Epithelial cell of proximal tubule (primary cell): ENCODE results near the gene SHLD1. TPM values are rescaled to one million over a fixed set of nuclear protein-coding genes. Genes with fewer than 3 reads are reported as not detected.

ENCODE experiments used
- DNase-seq: peaks from one replicate; pipeline ENCODE4 v3.0.0-alpha.2; 2011; ENCODE audit warnings: low read depth
- H3K4me3 ChIP-seq: 2 replicates; pipeline ENCODE4 v1.5.1; 2011; ENCODE audit warnings: low read depth, mild to moderate bottlenecking, low read length
- CTCF ChIP-seq: conservative IDR thresholded peaks from 2 replicates; pipeline ENCODE4 v1.5.1; 2012; ENCODE audit warnings: low read depth, mild to moderate bottlenecking, low read length
- total RNA-seq: library from RNA; depleted of rRNA; stranded (reverse); fragments of >200 nt; gene quantifications from 2 replicates; pipeline ENCODE4 v1.2.3, GENCODE V29; 2015

SHLD1 gene
- total RNA-seq, 1 donor from 2014 or later = 1.3 TPM

- no peak for TF ChIP-seq CTCF
- no peak overlapping the region for H3K4me3 ChIP-seq
- no peak for DNase-seq
Observed at GRCh38 chr20:5821627-5822215, 71.5 kb downstream of the SHLD1 start.

GRCh38 chr20:5822569-5822968 lies 72.4 kb downstream of the SHLD1 start:
- no peak overlapping the region for H3K4me3 ChIP-seq
- TF ChIP-seq CTCF = no peak
- no peak for DNase-seq

- no peak overlapping the region for H3K4me3 ChIP-seq
- no peak for DNase-seq
- no peak for TF ChIP-seq CTCF
Observed at GRCh38 chr20:5825130-5825719, 75.0 kb downstream of the SHLD1 start.

- no peak for TF ChIP-seq CTCF
Observed at GRCh38 chr20:5827098-5827853, 77.1 kb downstream of the SHLD1 start.

GRCh38 chr20:5827861-5828260 lies 77.7 kb downstream of the SHLD1 start:
- TF ChIP-seq CTCF = no peak
- H3K4me3 ChIP-seq = no peak overlapping the region
- DNase-seq = no peak

More at GRCh38 chr20:5827098-5827853, 77.1 kb downstream of the SHLD1 start:
- no peak for DNase-seq
- no peak overlapping the region for H3K4me3 ChIP-seq

GRCh38 chr20:5829241-5829809 lies 79.1 kb downstream of the SHLD1 start:
- no peak for TF ChIP-seq CTCF
- no peak overlapping the region for H3K4me3 ChIP-seq
- no peak for DNase-seq
